Caco-2 (cell line): Measurements from ENCODE around the gene MSANTD2. TPM values are rescaled to one million over a fixed set of nuclear protein-coding genes. Genes with fewer than 3 reads are reported as not detected.

ENCODE experiments used
- BruUV-seq: library from RNA; stranded (reverse); fragments of 400-500 nt; replicated peaks from 2 replicates; lab custom pipeline; 2021; lab: Mats Ljungman, UMichigan
- CTCF ChIA-PET: fragments of 300-600 bp; sonication (Branson Sonifier 250); formaldehyde crosslinking; loops from one replicate; lab custom pipeline; 2022; ENCODE audit warnings: antibody characterized with exemption; lab: Charles Lee
- POLR2A ChIA-PET: fragments of 300-600 bp; sonication (Branson Sonifier 250); formaldehyde crosslinking; loops from one replicate; lab custom pipeline; 2022; ENCODE audit warnings: antibody characterized with exemption; lab: Charles Lee
- DNase-seq, 2 experiments: peaks; one replicate each; pipeline versions ENCODE4 v3.0.0 to v3.0.0-alpha.2; 2020 to 2022
- H3K27me3 ChIP-seq: replicated peaks from 2 replicates; pipeline ENCODE4 v1.6.0; 2011; ENCODE audit warnings: low read length; ENCODE audit not compliant: control insufficient read depth, insufficient read depth
- H3K36me3 ChIP-seq: 2 replicates; pipeline ENCODE4 v1.5.1; 2011; ENCODE audit warnings: low read length; ENCODE audit not compliant: control insufficient read depth, insufficient read depth
- H3K4me1 ChIP-seq: fragments of 250-450 bp; sonication (Bioruptor Pico); 2 replicates; pipeline ENCODE4 v1.5.1; 2020; ENCODE audit warnings: mild to moderate bottlenecking
- H3K4me3 ChIP-seq: 2 replicates; pipeline ENCODE4 v1.5.1; 2011; ENCODE audit warnings: low read depth, mild to moderate bottlenecking, control low read depth, low read length
- H3K9me3 ChIP-seq: fragments of 250-450 bp; sonication (Bioruptor Pico); 2 replicates; pipeline ENCODE4 v1.5.1; 2020; ENCODE audit warnings: mild to moderate bottlenecking, moderate library complexity
- H3K27ac Mint-ChIP-seq: one replicate; pipeline ENCODE4 v1.8.0; 2022; ENCODE audit warnings: mixed read lengths; ENCODE audit not compliant: unreplicated experiment
- H3K27me3 Mint-ChIP-seq: one replicate; pipeline ENCODE4 v1.8.0; 2022; ENCODE audit warnings: mixed read lengths; ENCODE audit not compliant: insufficient read depth, unreplicated experiment
- H3K36me3 Mint-ChIP-seq: one replicate; pipeline ENCODE4 v1.8.0; 2022; ENCODE audit warnings: mild to moderate bottlenecking, mixed read lengths; ENCODE audit not compliant: insufficient read depth, unreplicated experiment
- H3K4me1 Mint-ChIP-seq: one replicate; pipeline ENCODE4 v1.8.0; 2022; ENCODE audit warnings: low read depth, mixed read lengths; ENCODE audit not compliant: unreplicated experiment
- H3K4me3 Mint-ChIP-seq: one replicate; pipeline ENCODE4 v1.8.0; 2022; ENCODE audit warnings: mild to moderate bottlenecking, moderate library complexity, mixed read lengths; ENCODE audit not compliant: unreplicated experiment
- H3K9me3 Mint-ChIP-seq: one replicate; pipeline ENCODE4 v1.8.0; 2022; ENCODE audit warnings: mixed read lengths; ENCODE audit not compliant: unreplicated experiment
- CTCF ChIP-seq, 2 experiments: fragments of 200-600 bp in 1 of 2; IDR thresholded peaks; 1 replicate in 1 of 2; 2 replicates in 1 of 2; pipeline versions ENCODE4 v1.5.1 to v1.8.0; 2011 to 2022; ENCODE audit warnings: antibody characterized with exemption in 1 of 2, control low read depth in 1 of 2, inconsistent platforms in 1 of 2, low read depth in 1 of 2, low read length in 1 of 2, mild to moderate bottlenecking in 1 of 2, moderate library complexity in 1 of 2; ENCODE audit not compliant: insufficient read depth in 1 of 2, severe bottlenecking in 1 of 2, unreplicated experiment in 1 of 2
- intact Hi-C: fragments of 100-400 bp; cut with micrococcal nuclease; formaldehyde crosslinking; loops from one replicate; pipeline ENCODE4 v1.10.0; 2022; ENCODE audit not compliant: unreplicated experiment
- total RNA-seq: library from RNA; stranded (reverse); gene quantifications from 2 replicates; pipeline ENCODE4 v1.2.3, GENCODE V29; 2022

Gene MSANTD2
- total RNA-seq, 1 experiment from 2014 or later = 28.3 TPM

DNA sequence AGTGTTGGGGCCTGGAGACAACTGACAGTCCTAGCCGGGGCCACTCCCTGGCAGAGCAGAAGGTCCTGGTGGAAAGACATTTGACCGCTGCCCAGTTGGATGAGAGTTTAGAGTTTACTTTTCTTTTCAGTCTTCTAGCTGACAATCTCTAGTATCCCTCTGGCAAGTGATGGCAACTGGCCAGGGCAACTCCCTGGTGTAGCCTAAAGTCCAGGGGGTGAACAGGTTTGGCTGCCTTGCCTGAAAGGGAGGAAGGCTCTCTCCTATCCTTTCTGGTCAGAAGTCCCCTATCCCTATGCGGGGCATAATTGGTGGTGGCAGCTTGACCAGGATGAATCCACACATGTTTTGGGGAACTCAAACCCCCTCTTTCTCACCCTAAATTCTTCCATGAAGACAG, 16.8 kb upstream of the MSANTD2 start:
- Mint-ChIP-seq H3K4me1 (no peaks in the 10 kb centered on the region), H3K27me3 (peaks cover 13% of the 10 kb centered on the region), H3K27ac (no peak overlapping the region), H3K9me3 (no peaks in the 10 kb centered on the region), H3K36me3 (no peaks in the 10 kb centered on the region), H3K4me3 (no peak overlapping the region)
- H3K4me1 ChIP-seq = no peaks in the 10 kb centered on the region
- H3K4me3 ChIP-seq = no peak overlapping the region
- ChIA-PET POLR2A (no interaction called here), CTCF (no interaction called here)
- H3K36me3 ChIP-seq = no peaks in the 10 kb centered on the region
- intact Hi-C loops = no loop called here
- DNase-seq = no peak
- no TSS peak for BruUV-seq
- H3K27me3 ChIP-seq = no peaks in the 10 kb centered on the region
- TF ChIP-seq CTCF (IDR thresholded peaks at IDR 0.05; ENCODE audit: insufficient read depth in 1 of 2, low read depth in 1 of 2, low read length in 1 of 2, severe bottlenecking in 1 of 2, unreplicated experiment in 1 of 2) = no peak
- H3K9me3 ChIP-seq = no peaks in the 10 kb centered on the region

GRCh38 chr11:124814739-124815138, 14.5 kb upstream of the MSANTD2 start:
- CTCF ChIA-PET = interaction anchor here (0.5 to 2.2 kb wide), 4 partner anchors 21 to 90 kb away, joined by 3 to 5 read pairs (median 4); no protein-coding TSS in a partner anchor
- intact Hi-C loops = no loop called here
- no peak for TF ChIP-seq CTCF (IDR thresholded peaks at IDR 0.05; ENCODE audit: insufficient read depth in 1 of 2, low read depth in 1 of 2, low read length in 1 of 2, severe bottlenecking in 1 of 2, unreplicated experiment in 1 of 2)
- Mint-ChIP-seq H3K4me3 (no peak overlapping the region), H3K27me3 (peaks cover 13% of the 10 kb centered on the region), H3K36me3 (no peaks in the 10 kb centered on the region), H3K9me3 (no peaks in the 10 kb centered on the region), H3K27ac (no peak overlapping the region), H3K4me1 (no peaks in the 10 kb centered on the region)
- no TSS peak for BruUV-seq
- Histone ChIP-seq H3K36me3 (no peaks in the 10 kb centered on the region), H3K27me3 (no peaks in the 10 kb centered on the region), H3K9me3 (no peaks in the 10 kb centered on the region), H3K4me1 (peaks cover 7% of the 10 kb centered on the region), H3K4me3 (no peak overlapping the region)
- DNase-seq = no peak
- POLR2A ChIA-PET = no interaction called here

DNA sequence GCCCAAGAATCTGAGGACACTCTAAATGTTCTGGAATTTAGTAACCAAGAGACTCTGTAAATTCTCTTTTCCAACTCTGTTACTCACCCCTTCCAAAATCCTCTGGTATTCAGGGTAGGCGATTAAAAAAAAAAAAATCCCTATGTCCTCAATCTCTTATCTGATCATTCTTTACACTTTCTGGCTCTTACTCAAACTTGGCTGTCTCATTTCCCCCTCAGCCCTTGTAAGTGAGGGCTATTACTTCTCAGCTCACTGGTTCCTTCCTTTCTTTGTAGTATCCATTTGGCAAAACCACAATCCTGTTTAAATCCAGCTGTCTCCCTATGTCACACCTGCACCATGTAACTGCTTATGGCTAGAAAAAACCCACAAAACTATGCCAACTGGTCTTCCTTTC, 12.7 kb upstream of the MSANTD2 start:
- intact Hi-C loops = no loop called here
- no peaks in the 10 kb centered on the region for H3K36me3 ChIP-seq
- no peak overlapping the region for H3K4me3 ChIP-seq
- Mint-ChIP-seq H3K36me3 (no peaks in the 10 kb centered on the region), H3K4me3 (no peak overlapping the region), H3K27me3 (peaks cover 9% of the 10 kb centered on the region), H3K9me3 (no peaks in the 10 kb centered on the region), H3K4me1 (no peaks in the 10 kb centered on the region), H3K27ac (no peak overlapping the region)
- TF ChIP-seq CTCF (IDR thresholded peaks at IDR 0.05; ENCODE audit: insufficient read depth in 1 of 2, low read depth in 1 of 2, low read length in 1 of 2, severe bottlenecking in 1 of 2, unreplicated experiment in 1 of 2) = no peak
- BruUV-seq = no TSS peak
- ChIA-PET CTCF (interaction anchor here (1.1 to 2.2 kb wide), 2 partner anchors 24 to 49 kb away, joined by 3 to 5 read pairs; no protein-coding TSS in a partner anchor), POLR2A (interaction anchor here (0.5 kb wide), 1 partner anchor 139 kb away, joined by 3 read pairs; the partner anchor contains the start of gene SPA17)
- H3K9me3 ChIP-seq = no peaks in the 10 kb centered on the region
- H3K4me1 ChIP-seq = peaks cover 7% of the 10 kb centered on the region
- no peaks in the 10 kb centered on the region for H3K27me3 ChIP-seq
- no peak for DNase-seq
